HEK293T (cell line): ENCODE data around the gene MRPS6.

ENCODE experiments used
- ARNT ChIP-seq: fragments of 450-650 bp; IDR thresholded peaks from 2 replicates; pipeline ENCODE4 v1.6.1; 2017; ENCODE audit warnings: mild to moderate bottlenecking
- CTBP1 ChIP-seq: fragments of 450-650 bp; IDR thresholded peaks from 2 replicates; pipeline ENCODE4 v1.6.1; 2016; ENCODE audit warnings: borderline replicate concordance
- ELF4 ChIP-seq: fragments of 450-650 bp; IDR thresholded peaks from 2 replicates; pipeline ENCODE4 v1.6.1; 2017; ENCODE audit warnings: antibody characterized with exemption
- FOXA1 ChIP-seq: fragments of 450-650 bp; IDR thresholded peaks from 2 replicates; pipeline ENCODE4 v1.6.1; 2016; ENCODE audit warnings: mild to moderate bottlenecking
- FOXK2 ChIP-seq: fragments of 450-650 bp; IDR thresholded peaks from 2 replicates; pipeline ENCODE4 v1.6.1; 2016; ENCODE audit warnings: mild to moderate bottlenecking
- FOXM1 ChIP-seq: fragments of 450-650 bp; IDR thresholded peaks from 2 replicates; pipeline ENCODE4 v1.6.1; 2017; ENCODE audit warnings: mild to moderate bottlenecking, borderline replicate concordance
- L3MBTL2 ChIP-seq: fragments of 450-650 bp; conservative IDR thresholded peaks from 2 replicates; pipeline ENCODE4 v1.6.1; 2016; ENCODE audit warnings: mild to moderate bottlenecking
- TARDBP ChIP-seq: fragments of 450-650 bp; IDR thresholded peaks from 2 replicates; pipeline ENCODE4 v1.6.1; 2016
- TF ChIP-seq, protein P1 (sequence below): fragments of 450-650 bp; IDR thresholded peaks from 2 replicates; pipeline ENCODE4 v1.6.1; 2016

DNA sequence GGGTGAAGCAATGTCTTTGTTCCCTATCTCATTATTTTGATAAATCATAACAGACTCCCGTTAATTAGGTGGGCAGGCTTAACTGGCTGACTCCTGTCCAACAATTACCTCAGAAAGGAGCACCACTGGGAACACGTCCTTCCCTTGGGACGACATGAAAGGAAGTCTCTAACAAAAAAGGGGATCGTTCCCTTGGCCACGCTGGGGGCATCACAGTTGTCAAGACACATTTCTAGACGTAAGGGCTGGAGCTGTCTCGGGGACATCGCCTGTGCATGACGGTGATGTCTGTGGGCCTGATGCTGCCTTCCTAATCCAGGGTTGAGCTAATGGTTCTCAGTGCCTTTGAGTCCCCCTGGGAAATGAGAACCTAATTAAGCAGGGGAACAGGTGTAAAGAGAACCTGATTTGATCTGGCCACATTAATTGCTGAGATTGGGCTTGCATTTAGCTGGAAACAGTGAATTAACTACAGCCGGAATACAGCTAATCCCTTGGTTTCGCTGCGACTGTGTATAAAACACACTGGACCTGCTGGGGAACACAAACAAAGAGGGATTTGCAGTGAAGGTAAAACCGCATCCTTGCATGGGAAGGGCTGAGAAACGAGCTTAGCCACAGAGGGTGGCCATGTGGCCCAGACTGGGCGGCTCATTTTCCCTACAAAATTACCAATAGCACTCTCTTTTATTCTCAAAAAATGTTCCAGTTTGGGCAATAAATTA, 111.8 kb downstream of the MRPS6 start:
- no peak for TF ChIP-seq L3MBTL2
- TF ChIP-seq FOXM1, result no peak
- TF ChIP-seq FOXK2, result no peak
- no peak for TF ChIP-seq TARDBP
- TF ChIP-seq CTBP1, result no peak
- TF ChIP-seq FOXA1, result no peak
- no peak for TF ChIP-seq ARNT
- TF ChIP-seq, protein P1, sequence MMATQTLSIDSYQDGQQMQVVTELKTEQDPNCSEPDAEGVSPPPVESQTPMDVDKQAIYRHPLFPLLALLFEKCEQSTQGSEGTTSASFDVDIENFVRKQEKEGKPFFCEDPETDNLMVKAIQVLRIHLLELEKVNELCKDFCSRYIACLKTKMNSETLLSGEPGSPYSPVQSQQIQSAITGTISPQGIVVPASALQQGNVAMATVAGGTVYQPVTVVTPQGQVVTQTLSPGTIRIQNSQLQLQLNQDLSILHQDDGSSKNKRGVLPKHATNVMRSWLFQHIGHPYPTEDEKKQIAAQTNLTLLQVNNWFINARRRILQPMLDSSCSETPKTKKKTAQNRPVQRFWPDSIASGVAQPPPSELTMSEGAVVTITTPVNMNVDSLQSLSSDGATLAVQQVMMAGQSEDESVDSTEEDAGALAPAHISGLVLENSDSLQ, result no peak
- no peak for TF ChIP-seq ELF4
